Caki2 (cell line): ENCODE measurements around the gene NFILZ. TPM values are rescaled to one million over a fixed set of nuclear protein-coding genes. Genes with fewer than 3 reads are reported as not detected.
"Not testable (repeated sequence)": the region's sequence is repeated elsewhere in the genome, so short reads cannot be mapped to it uniquely, and the experiment has no call there.

Source experiments
- DNase-seq: peaks from one replicate; pipeline ENCODE4 v3.0.0-alpha.2; 2015; ENCODE audit warnings: low read depth
- in situ Hi-C: cut with HindIII; loops from 2 replicates; pipeline ENCODE4 v1.10.0; 2016; ENCODE audit warnings: low sequenced_read_pairs, low pct_unique_long_range_greater_than_20kb, mixed read lengths
- total RNA-seq: library from RNA; depleted of rRNA; stranded (reverse); fragments of >200 nt; shearing (Covaris generic); gene quantifications from 2 replicates; pipeline ENCODE4 v1.2.3, GENCODE V29; 2014; ENCODE audit warnings: low replicate concordance

The NFILZ gene
- total RNA-seq, 1 experiment from 2014 or later = not detected

- in situ Hi-C loops = no loop called here
Measured at GRCh38 chr19:8610041-8610935, 20.1 kb upstream of the NFILZ start, which contains the start of gene ADAMTS10. TSS of gene ADAMTS10 (minus strand) at chr19:8610715. CDS start at chr19:8605710, 5,005 bp downstream.

GRCh38 chr19:8610936-8611300 is 19.5 kb upstream of the NFILZ start:
- in situ Hi-C loops = no loop called here
- no peak for DNase-seq

More at GRCh38 chr19:8610041-8610935, 20.1 kb upstream of the NFILZ start, which contains the start of gene ADAMTS10:
- peak; percentile 24 for DNase-seq

- in situ Hi-C loops = no loop called here
- no peak for DNase-seq
Measured at GRCh38 chr19:8611391-8611876, 19.0 kb upstream of the NFILZ start.

- peak; percentile 30 for DNase-seq
- in situ Hi-C loops = no loop called here
Measured at GRCh38 chr19:8611877-8612806, 18.3 kb upstream of the NFILZ start.

- DNase-seq = no peak
- in situ Hi-C loops = no loop called here
Measured at GRCh38 chr19:8612807-8613171, 17.6 kb upstream of the NFILZ start.

- in situ Hi-C loops = no loop called here
- no peak for DNase-seq
Measured at GRCh38 chr19:8614455-8614854, 16.0 kb upstream of the NFILZ start.

- DNase-seq = no peak
- in situ Hi-C loops = no loop called here
Measured at GRCh38 chr19:8615024-8615423, 15.4 kb upstream of the NFILZ start.

GRCh38 chr19:8615813-8616596 is 14.4 kb upstream of the NFILZ start:
- DNase-seq = no peak
- in situ Hi-C loops = no loop called here

GRCh38 chr19:8616861-8617260 is 13.6 kb upstream of the NFILZ start:
- no peak for DNase-seq

GRCh38 chr19:8617325-8617724 is 13.1 kb upstream of the NFILZ start:
- DNase-seq, in situ Hi-C loops: not testable (repeated sequence)

More at GRCh38 chr19:8616861-8617260, 13.6 kb upstream of the NFILZ start:
- in situ Hi-C loops = no loop called here

- in situ Hi-C loops = no loop called here
Measured at GRCh38 chr19:8617984-8618383, 12.4 kb upstream of the NFILZ start.

GRCh38 chr19:8618751-8619150 is 11.7 kb upstream of the NFILZ start:
- DNase-seq = no peak
- in situ Hi-C loops = no loop called here

More at GRCh38 chr19:8617984-8618383, 12.4 kb upstream of the NFILZ start:
- DNase-seq = no peak

- in situ Hi-C loops = not testable (repeated sequence)
Measured at GRCh38 chr19:8622886-8623285, 7.5 kb upstream of the NFILZ start.

GRCh38 chr19:8626842-8627241 is 3.6 kb upstream of the NFILZ start:
- in situ Hi-C loops = no loop called here

More at GRCh38 chr19:8622886-8623285, 7.5 kb upstream of the NFILZ start:
- DNase-seq = not testable (repeated sequence)

GRCh38 chr19:8629184-8629583 is 1.2 kb upstream of the NFILZ start:
- in situ Hi-C loops = no loop called here
- DNase-seq = no peak

More at GRCh38 chr19:8626842-8627241, 3.6 kb upstream of the NFILZ start:
- no peak for DNase-seq

- in situ Hi-C loops = no loop called here
- DNase-seq = no peak
Measured at GRCh38 chr19:8630796-8631424, 477 bp downstream of the NFILZ start.

GRCh38 chr19:8631425-8631819 is 989 bp downstream of the NFILZ start:
- in situ Hi-C loops = no loop called here
- DNase-seq = no peak
